OCI-LY7 (cell line): ENCODE data around the gene ZNF432.

Experiments
- CTCF ChIP-seq: fragments of 200-600 bp; sonication (generic); conservative IDR thresholded peaks from 2 replicates; pipeline ENCODE4 v1.5.1; 2014; ENCODE audit warnings: mild to moderate bottlenecking, antibody characterized with exemption, low read length, moderate library complexity, mixed read lengths
- EZH2phosphoT487 ChIP-seq: fragments of 200-600 bp; sonication (generic); IDR thresholded peaks from 2 replicates; pipeline ENCODE4 v1.6.1; 2018; ENCODE audit warnings: low read depth, borderline replicate concordance, mild to moderate bottlenecking, mixed run types, antibody characterized with exemption, low read length, moderate library complexity, mixed read lengths

GRCh38 chr19:52070496-52070895, 21.9 kb upstream of the ZNF432 start:
- no peak for TF ChIP-seq CTCF
- TF ChIP-seq EZH2phosphoT487: no peak
